Femur (tissue), 1 donor: ENCODE results near the gene ABI1.
"Not testable (repeated sequence)": the region's sequence is repeated elsewhere in the genome, so short reads cannot be mapped to it uniquely, and the experiment has no call there.

Experiments
- DNase-seq: peaks from one replicate; pipeline ENCODE4 v3.0.0-alpha.2; 2017

Gene ABI1

DNA sequence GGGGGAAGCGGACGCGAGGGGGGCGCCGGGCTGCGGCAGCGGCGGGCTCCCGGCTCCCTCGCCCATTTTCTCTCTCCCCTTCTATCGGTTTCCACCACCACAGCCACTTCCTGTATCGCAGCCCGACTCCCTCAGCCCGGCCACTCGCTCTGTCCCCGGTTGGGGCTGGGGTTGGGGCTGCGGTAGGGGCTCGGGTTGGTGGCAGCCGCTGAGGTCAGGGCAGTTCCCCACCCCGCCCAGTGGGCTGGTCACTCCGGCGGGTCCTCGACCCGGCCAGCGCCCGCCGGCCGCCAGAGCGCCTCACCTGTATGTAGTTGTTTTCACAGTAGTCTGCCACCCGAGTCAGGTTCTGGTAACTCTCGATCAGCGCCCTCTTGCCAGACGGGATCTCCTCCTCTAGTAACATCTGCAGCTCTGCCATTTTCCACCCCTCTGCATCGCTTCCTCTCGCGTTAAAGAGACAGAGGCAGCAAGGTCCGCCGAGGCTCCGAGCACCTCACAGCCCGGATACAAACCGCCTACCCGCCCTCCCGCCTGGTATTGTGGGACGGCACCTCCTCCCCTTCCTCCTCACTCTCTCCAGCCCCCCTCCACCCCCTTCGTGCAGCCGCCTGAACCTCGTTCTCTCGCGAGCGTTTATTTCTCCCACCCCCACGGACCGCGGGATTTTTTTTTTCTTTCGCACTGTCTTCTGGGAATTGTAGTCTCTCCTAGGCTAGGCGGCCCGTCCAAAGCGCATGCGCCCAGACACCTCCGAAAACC lies at the start of gene ABI1:
Gene ABI1, minus strand, starts transcription at position 516 of the 762 bp plus-strand sequence. Its CDS starts 95 bp downstream, at position 421.
- peak; percentile 99 for DNase-seq

- no peak for DNase-seq
These were observed 49.0 kb upstream of the ABI1 start for GRCh38 chr10:26909753-26910152.

- not testable (repeated sequence) for DNase-seq
These were observed 44.6 kb upstream of the ABI1 start for GRCh38 chr10:26905253-26905781.

DNA sequence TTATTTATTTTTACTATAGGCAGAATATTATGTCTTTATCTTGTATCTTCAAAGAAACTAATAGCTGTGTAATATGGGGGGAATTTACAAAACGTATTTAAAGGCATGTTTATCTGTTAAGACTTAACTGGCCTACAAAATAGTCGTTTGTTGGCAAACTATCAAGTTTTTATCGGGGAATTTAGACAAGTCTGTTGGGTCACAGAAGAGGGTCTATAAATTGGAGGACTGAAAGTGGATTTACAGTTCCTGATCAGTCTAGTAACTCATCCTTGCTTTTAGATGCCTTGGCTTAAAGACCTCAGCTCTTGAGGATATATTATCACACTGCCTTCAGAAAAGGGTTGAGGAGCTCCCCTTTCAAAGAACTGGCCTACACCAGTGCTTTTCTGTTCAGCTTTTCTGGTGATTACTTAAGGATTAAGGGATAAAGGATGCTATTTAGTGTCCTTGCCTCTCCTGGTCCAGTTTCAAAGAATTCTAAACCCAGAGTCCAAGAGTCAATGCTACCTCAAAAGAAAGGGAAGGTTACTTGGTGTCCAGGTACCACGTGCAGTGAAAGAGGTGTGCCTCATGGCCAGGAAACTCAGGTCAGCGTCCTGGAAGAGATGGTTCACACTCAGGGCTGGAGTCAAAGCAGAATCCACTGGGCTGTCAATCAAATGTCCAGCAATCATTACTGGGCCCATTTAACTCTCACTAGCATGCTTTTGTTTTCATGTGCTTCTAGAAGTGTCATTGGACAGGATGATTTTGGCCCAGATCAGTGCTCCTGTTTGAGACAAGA lies 42.9 kb upstream of the ABI1 start:
- no peak for DNase-seq

- not testable (repeated sequence) for DNase-seq
These were observed 31.7 kb upstream of the ABI1 start for GRCh38 chr10:26892306-26892923.

DNA sequence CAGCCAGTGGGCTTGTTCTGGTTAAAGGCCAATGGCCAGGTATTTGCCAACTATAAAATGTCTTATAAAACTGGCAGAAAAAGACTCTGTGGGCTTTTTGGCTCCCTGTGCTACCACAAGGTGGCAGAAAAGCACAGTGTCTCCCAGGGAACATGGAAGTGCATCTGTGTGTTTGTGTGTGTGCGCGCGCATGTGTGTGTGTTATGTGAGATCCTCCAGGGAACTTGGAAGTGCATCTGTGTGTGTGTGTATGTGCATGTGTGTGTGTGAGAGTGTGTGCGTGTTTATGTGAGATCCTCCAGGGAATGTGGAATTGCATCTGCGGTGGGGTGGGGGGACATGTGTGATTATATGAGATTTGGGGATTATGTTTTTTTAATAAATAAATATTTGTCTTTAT lies 30.2 kb upstream of the ABI1 start:
- DNase-seq, result peak; percentile 63

- no peak for DNase-seq
These were observed 27.0 kb upstream of the ABI1 start for GRCh38 chr10:26887611-26888215.

DNA sequence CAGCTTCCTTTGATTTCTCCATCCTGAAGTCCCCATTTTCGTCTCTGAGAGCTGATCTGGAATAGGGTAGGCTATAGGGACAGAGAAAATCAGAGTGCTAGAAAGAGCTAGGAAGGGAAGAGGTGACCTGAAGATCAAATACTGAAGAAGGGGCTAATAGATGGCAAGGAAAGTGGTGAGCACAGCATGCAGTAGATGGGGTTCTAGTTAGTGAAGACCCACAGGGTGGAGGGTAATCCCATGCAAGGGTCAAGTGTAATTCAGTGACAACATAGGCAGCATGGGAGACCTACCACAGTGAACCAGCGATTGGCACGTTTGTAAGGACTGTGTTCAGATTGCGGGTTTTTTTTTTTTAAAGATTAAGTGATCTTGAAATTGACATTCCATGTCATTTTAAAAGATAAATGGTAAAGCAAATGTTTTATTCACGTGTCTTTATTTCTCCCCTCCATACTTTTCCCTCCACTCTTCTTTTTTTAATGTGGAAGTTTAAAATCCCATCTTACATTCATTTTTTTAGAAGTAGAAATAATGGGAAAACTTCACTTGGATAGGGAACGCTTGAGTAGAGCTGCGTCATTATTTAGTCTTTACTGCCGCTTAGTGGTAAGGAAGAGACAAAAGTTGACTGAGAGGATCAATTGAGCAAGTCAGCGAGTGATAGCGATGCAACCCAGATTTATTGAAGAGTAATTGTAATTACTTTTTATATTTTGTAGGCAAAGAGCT lies 21.0 kb upstream of the ABI1 start:
- no peak for DNase-seq

DNA sequence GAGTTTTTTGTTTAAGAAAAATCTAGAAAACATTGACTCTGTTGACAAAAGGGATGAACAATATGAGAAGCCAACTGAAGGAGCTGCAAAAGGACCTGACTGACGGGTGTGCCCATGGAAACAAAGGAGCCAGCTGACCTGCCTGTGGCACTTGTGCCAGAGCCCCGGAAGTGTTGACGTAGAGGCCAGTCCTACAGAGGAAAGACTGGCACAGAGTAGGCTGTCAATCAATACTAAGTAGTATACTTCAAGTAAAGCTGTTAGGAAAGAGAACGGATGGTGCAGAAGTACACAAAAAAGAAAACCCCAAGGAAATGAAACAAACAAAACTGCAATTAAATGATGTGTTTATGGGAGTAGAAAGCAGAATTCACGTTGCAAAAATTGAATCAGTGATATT lies 19.0 kb upstream of the ABI1 start:
- no peak for DNase-seq

GRCh38 chr10:26870766-26871165 lies 10.0 kb upstream of the ABI1 start:
- no peak for DNase-seq

DNA sequence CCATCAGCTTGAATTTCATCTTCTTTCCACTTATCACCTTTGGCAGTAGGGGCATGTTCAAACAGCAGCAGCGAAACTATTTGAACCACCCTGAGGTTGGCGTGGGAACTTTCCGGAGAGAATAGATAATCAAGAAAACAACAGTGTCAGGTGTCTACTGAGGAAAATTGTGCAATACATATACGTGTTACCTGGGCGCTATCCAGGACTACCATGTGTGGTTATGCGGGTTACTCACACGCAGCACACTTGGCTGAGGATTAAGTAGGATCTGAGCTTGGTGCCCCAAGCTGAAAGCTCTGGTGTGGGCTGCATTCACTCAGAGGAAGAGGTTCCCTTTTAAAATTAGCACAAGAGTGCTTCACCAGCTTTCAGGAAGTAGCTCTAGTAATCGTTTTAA lies 8.8 kb upstream of the ABI1 start:
- no peak for DNase-seq

GRCh38 chr10:26863351-26864076 lies 2.8 kb upstream of the ABI1 start:
- DNase-seq, result no peak

DNA sequence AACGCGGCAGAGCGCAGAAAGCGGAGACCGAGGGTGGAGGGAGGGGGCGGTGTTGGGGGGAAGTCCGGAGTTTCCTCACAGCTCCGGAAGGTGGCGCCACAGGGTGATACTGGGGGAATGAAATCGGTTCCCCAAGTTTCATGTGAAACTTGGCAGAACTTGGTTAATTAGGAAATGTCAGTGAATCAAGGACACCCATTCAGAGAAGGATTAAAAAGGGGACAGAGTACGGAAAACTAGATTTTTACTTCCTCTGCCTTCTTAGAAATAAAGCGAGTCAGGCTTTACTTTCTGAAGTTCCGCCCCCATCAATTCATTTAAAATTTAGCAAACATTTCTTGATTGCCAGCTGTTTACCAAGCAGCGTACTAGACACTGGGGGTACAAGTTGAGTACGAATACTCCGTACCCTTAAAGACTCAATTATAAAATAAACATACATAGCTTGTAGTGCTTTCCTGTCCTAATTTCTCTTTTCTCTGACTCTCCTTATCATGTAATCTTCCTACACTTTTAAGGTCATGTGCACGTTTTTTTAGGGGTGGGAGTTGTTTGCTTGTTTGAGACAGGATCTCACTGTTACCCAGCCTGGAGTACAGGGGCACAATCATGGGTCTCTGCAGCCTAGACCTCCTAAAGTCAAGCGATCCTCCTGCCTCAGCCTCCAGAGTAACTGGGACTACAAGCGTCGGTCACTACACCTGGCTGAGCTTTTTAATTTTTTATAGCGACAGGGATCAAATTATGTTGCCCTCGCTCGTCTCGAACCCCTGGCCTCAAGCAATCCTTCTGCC lies 644 bp upstream of the ABI1 start:
- no peak for DNase-seq

DNA sequence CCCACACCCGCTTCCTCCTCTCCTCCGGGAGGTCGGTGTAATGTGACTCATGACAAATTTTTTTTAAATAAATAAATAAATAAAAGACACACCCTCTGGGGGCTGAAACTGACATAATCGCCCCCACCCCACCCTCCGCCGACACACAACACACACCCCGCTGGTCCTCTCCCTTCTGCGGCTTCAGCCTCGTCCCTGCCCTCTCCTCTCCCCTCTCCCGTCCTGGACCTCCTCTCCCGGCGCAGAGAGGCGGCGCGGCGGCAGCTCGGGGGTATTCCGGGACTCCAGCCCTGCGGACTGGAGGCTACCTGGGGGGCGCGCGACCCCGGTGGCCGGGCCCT lies 686 bp downstream of the ABI1 start:
- peak; percentile 83 for DNase-seq

DNA sequence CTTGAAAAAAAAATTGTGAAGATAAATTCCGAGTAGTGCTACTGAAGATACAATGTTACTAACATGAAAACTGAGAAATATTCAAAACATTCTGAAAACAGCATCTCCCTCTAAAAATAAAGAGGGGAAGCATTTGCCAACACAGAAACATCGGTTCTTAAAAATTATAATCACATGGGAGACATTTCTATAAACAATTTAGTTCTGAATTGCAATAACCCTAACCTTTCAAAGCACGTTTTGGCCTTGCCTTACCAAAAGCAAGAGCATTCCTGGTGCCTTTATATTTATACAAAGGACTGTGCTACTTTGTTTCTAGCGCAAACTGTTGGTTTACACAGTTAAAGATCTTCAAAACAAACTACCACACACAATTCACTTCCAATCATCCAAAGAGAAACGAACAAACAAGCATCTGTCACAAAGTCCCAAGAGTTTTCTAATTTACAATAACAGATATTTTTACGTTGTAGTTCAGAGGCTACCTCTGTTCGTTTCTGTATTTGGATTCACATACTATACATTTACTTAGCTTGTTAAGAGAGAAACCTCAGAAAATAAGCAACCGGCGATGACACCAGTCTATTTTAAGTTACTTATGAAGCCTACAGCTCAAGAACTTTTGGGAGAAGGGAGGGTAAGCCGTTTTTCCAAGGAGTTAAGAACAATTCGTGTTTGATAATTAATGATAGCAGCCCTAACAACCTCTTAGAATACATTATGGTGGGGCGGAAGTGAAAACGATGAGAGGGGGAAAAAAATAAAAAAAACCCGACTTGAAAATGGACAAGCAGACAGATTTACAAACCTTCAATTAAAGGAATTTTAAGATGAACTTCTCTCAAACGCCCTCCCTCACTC lies 1.3 kb downstream of the ABI1 start:
- no peak for DNase-seq

DNA sequence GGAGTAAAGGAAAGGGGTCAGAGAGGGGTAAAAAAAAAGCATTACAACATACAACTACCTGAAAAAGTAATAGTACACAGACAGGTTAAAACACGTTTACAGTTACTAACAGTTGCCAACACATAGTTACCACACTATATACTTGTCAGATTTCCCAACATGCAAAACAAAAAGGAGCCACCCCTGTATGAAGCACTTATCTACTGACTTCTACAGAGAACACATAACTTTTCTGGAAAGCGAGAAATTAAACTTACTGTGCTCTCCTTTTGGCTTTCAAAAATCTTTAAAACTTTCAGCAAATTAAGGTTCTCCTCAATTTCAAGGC lies 2.1 kb downstream of the ABI1 start:
- DNase-seq, result no peak

DNA sequence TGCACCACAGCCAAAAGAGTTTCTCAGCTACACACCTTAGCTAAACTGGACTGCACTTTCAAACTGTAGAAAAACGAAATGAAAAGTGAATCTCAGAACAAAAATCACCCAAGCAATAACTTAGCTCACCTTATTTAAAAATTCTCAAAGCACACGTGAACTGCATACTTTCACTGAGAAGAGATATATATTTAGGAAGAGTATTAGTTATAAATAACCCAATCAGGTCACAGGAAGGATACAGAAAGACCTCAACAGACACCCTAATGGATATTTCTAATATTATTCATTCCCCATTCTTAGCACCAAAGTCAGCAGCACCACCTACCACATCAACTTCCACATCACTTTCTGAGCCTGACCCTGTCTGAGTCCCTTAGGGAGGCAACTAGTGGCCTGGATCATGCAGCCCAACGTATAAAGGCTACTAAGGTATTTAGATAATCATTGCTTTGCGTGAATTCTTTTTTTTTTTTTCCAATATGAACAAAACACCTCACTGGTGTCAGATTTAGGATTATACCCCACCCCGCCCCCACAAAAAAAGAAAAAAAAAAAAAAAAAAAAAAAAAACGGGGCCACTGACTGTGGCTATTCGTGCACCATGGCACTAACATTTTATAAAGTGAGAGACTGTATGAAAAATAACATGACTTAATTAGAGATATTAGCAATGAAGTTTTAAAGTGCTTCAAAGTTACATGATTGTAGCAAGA lies 2.6 kb downstream of the ABI1 start:
- DNase-seq, result no peak

DNA sequence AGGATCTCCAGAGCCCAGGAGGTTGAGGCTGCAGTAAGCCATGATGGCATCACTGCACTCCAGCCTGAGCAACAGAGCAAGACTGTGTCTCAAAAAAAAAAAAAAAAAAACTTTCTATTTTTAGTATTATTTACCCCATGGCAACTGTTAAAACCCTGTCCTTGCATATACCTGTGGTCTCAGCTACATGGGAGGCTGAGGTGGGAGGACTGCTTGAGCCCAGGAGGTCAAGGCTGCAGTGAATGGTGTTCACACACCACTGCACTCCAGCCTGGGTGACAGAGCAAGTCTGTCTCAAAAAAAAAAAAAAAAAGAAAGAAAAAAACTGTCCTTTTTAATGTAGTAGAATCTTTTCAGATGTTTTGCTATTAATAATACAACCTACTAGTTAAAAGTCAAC lies 3.2 kb downstream of the ABI1 start:
- not testable (repeated sequence) for DNase-seq

DNA sequence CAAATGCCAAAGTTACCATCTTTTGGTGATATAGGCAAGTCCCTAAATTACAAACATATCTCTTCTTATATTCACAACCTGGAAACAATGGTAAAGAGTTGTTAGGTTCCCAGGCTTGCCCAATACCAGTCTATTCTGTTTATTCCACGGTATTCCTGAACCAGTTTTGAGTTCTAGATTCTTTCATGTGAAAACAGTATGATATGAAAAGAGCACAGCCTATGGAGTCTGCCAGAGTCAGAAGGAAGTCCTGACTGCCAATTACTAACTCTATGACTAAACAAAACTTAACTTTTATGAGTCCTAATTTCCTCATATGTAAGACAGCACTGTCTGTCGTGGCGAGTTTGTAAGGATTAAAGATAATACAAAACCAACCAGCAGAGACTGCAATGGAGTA lies 5.6 kb downstream of the ABI1 start:
- DNase-seq, result no peak
